HCT116 (cell line): ENCODE measurements around the gene PRLHR. TPM values are rescaled to one million over a fixed set of nuclear protein-coding genes. Genes with fewer than 3 reads are reported as not detected.

Source experiments
- ATAC-seq: fragments of 200-7000 bp; cut with Tn5 transposase; 2 replicates; pipeline ENCODE4 v1.9.1; 2020; ENCODE audit warnings: mild to moderate bottlenecking, moderate library complexity
- BruUV-seq: library from RNA; stranded (reverse); fragments of 400-500 nt; replicated peaks from 2 replicates; lab custom pipeline; 2021; lab: Mats Ljungman, UMichigan
- CTCF ChIA-PET: fragments of 300-600 bp; sonication (Branson Sonifier 250); formaldehyde crosslinking; loops from one replicate; lab custom pipeline; 2021; ENCODE audit warnings: antibody characterized with exemption; lab: Charles Lee
- POLR2A ChIA-PET: fragments of 300-600, 350-600 bp; sonication (Branson Sonifier 250); formaldehyde crosslinking; loops from one replicate; lab custom pipeline; 2021; ENCODE audit warnings: antibody characterized with exemption; lab: Charles Lee
- RAD21 ChIA-PET, 2 experiments: fragments of 300-600 bp; sonication (Branson Sonifier 250); formaldehyde crosslinking; loops; one replicate each; lab custom pipeline; 2023; ENCODE audit warnings: low total read pairs in 2 of 2; ENCODE audit not compliant: uncharacterized antibody in 2 of 2, unreplicated experiment in 2 of 2, low non-redundant PET in 1 of 2; lab: Charles Lee
- DNase-seq: peaks from one replicate; pipeline ENCODE4 v3.0.0-alpha.2; 2010; ENCODE audit warnings: low read depth, low spot score
- H2AFZ ChIP-seq: fragments of 200-600 bp; shearing (Covaris generic), sonication (generic); 2 replicates; pipeline ENCODE4 v1.6.1; 2017; ENCODE audit warnings: low read depth, mixed run types, mixed read lengths, antibody characterized with exemption, low read length; ENCODE audit not compliant: poor library complexity, severe bottlenecking
- H3K27ac ChIP-seq: 2 replicates; pipeline ENCODE4 v1.5.1; 2012; ENCODE audit warnings: low read depth, low read length
- H3K27me3 ChIP-seq: fragments of 200-600 bp; sonication (generic); 2 replicates; pipeline ENCODE4 v1.6.1; 2016; ENCODE audit warnings: mixed run types, low read length, mixed read lengths; ENCODE audit not compliant: insufficient read depth
- H3K36me3 ChIP-seq, 2 experiments: fragments of 200-500 bp in 1 of 2; fragments of 200-600 bp in 1 of 2; sonication (Bioruptor generic) in 1 of 2; sonication (generic) in 1 of 2; 2 replicates each; pipeline versions ENCODE4 v1.5.1 to v1.6.1; 2014 to 2016; ENCODE audit warnings: low read length in 2 of 2, inconsistent platforms in 1 of 2, mixed read lengths in 1 of 2, mixed run types in 1 of 2; ENCODE audit not compliant: insufficient read depth in 2 of 2, control insufficient read depth in 1 of 2
- H3K4me1 ChIP-seq, 2 experiments: fragments of 200-600 bp in 1 of 2; sonication (generic) in 1 of 2; 2 replicates each; pipeline versions ENCODE4 v1.5.1 to v1.6.1; 2012 to 2017; ENCODE audit warnings: low read length in 2 of 2, inconsistent platforms in 1 of 2, mild to moderate bottlenecking in 1 of 2, mixed read lengths in 1 of 2, mixed run types in 1 of 2, moderate library complexity in 1 of 2; ENCODE audit not compliant: insufficient read depth in 2 of 2, control insufficient read depth in 1 of 2
- H3K4me2 ChIP-seq: fragments of 200-600 bp; sonication (generic); 2 replicates; pipeline ENCODE4 v1.6.1; 2017; ENCODE audit warnings: mixed run types, low read length, mixed read lengths
- H3K4me3 ChIP-seq, 2 experiments: fragments of 200-600 bp in 1 of 2; sonication (generic) in 1 of 2; replicated peaks in 1 of 2; 2 replicates each; pipeline ENCODE4 v1.5.1; 2011 to 2016; ENCODE audit warnings: low read length in 2 of 2, control low read depth in 1 of 2, low read depth in 1 of 2, mild to moderate bottlenecking in 1 of 2, mixed read lengths in 1 of 2, mixed run types in 1 of 2
- H3K79me2 ChIP-seq: fragments of 200-600 bp; sonication (generic); 2 replicates; pipeline ENCODE4 v1.6.1; 2017; ENCODE audit warnings: mild to moderate bottlenecking, mixed run types, low read length, moderate library complexity, mixed read lengths; ENCODE audit not compliant: insufficient read depth
- H3K9ac ChIP-seq: fragments of 200-600 bp; sonication (generic); 2 replicates; pipeline ENCODE4 v1.6.1; 2016; ENCODE audit warnings: low read length, mixed read lengths
- H3K9me2 ChIP-seq: fragments of 200-600 bp; sonication (generic), shearing (Covaris generic); 2 replicates; pipeline ENCODE4 v1.6.1; 2017; ENCODE audit warnings: mixed run types, mild to moderate bottlenecking, moderate library complexity; ENCODE audit not compliant: insufficient read depth
- H3K9me3 ChIP-seq, 2 experiments: fragments of 200-500 bp in 1 of 2; fragments of 200-600 bp in 1 of 2; sonication (Bioruptor generic) in 1 of 2; sonication (generic) in 1 of 2; 2 replicates each; pipeline ENCODE4 v1.6.1; 2014 to 2017; ENCODE audit warnings: low read length in 2 of 2, mixed read lengths in 2 of 2, inconsistent platforms in 1 of 2, low read depth in 1 of 2, mild to moderate bottlenecking in 1 of 2, mixed run types in 1 of 2, moderate library complexity in 1 of 2; ENCODE audit not compliant: control insufficient read depth in 1 of 2, insufficient read depth in 1 of 2
- H4K20me1 ChIP-seq: fragments of 200-600 bp; sonication (generic), shearing (Covaris generic); 2 replicates; pipeline ENCODE4 v1.6.1; 2017; ENCODE audit warnings: mixed run types, mild to moderate bottlenecking, moderate library complexity; ENCODE audit not compliant: insufficient read depth
- CBX3 ChIP-seq: IDR thresholded peaks from 2 replicates; pipeline ENCODE4 v1.6.1; 2012; ENCODE audit warnings: low read depth
- EGR1 ChIP-seq: IDR thresholded peaks from 2 replicates; pipeline ENCODE4 v1.6.1; 2012; ENCODE audit warnings: low read depth
- ELF1 ChIP-seq: IDR thresholded peaks from 2 replicates; pipeline ENCODE4 v1.6.1; 2012; ENCODE audit warnings: low read depth, borderline replicate concordance
- JUND ChIP-seq: IDR thresholded peaks from 2 replicates; pipeline ENCODE4 v1.6.1; 2012
- POLR2A ChIP-seq: IDR thresholded peaks from 2 replicates; pipeline ENCODE4 v1.7.0; 2011; ENCODE audit warnings: borderline replicate concordance; ENCODE audit not compliant: insufficient read depth, insufficient read length; ENCODE audit errors: extremely low read depth
- RAD21 ChIP-seq: IDR thresholded peaks from 2 replicates; pipeline ENCODE4 v1.6.1; 2012; ENCODE audit warnings: low read depth, mild to moderate bottlenecking
- ZFX ChIP-seq: fragments of 450-650 bp; IDR thresholded peaks from 2 replicates; pipeline ENCODE4 v1.6.1; 2017
- intact Hi-C: fragments of 100-400 bp; cut with micrococcal nuclease; formaldehyde crosslinking; loops from 2 replicates; pipeline ENCODE4 v1.10.0; 2022
- total RNA-seq: library from RNA; stranded (reverse); gene quantifications from one replicate; pipeline ENCODE4 v1.2.1, GENCODE V29; 2021; ENCODE audit not compliant: unreplicated experiment
- TF ChIP-seq, protein P1 (sequence below), 3 experiments: fragments of 200-600 bp in 1 of 3; sonication (generic) in 1 of 3; IDR thresholded peaks in 2 of 3; conservative IDR thresholded peaks in 1 of 3; 2 replicates each; pipeline ENCODE4 v1.5.1; 2012 to 2017; ENCODE audit warnings: low read depth in 2 of 3, low read length in 2 of 3, antibody characterized with exemption in 1 of 3, borderline replicate concordance in 1 of 3, control low read depth in 1 of 3, mild to moderate bottlenecking in 1 of 3, mixed read lengths in 1 of 3, mixed run types in 1 of 3, moderate library complexity in 1 of 3; ENCODE audit not compliant: insufficient read depth in 1 of 3
- TF ChIP-seq, protein P2 (sequence below): IDR thresholded peaks from 2 replicates; pipeline ENCODE4 v1.6.1; 2012; ENCODE audit warnings: low read depth
- TF ChIP-seq, protein P3 (sequence below): IDR thresholded peaks from 2 replicates; pipeline ENCODE4 v1.6.1; 2012

The PRLHR gene
- total RNA-seq, 1 experiment from 2014 or later: not detected

DNA sequence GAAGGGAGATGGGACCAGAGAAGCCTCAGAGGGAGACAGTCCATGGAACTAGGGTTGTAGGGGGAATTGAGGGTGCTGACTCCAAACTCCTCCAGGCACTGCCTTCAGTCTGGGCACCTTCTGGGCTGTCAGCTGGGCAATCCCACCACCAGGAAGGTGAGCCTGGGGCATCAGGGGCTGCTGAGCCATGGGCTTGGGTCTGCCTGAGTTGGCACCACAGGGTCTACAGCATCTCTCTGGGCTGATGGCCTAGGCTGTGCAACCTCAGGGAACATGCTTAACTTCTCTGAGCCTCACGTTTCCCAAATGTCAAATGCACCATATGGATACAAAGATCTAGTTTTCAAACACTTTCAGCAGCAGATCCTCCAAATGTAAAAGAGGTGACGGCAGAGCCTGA lies 46.8 kb upstream of the PRLHR start:
- TF ChIP-seq JUND (no peak), ELF1 (no peak), RAD21 (no peak), POLR2A (no peak), ZFX (no peak), CBX3 (no peak), EGR1 (no peak)
- TF ChIP-seq, protein P1, sequence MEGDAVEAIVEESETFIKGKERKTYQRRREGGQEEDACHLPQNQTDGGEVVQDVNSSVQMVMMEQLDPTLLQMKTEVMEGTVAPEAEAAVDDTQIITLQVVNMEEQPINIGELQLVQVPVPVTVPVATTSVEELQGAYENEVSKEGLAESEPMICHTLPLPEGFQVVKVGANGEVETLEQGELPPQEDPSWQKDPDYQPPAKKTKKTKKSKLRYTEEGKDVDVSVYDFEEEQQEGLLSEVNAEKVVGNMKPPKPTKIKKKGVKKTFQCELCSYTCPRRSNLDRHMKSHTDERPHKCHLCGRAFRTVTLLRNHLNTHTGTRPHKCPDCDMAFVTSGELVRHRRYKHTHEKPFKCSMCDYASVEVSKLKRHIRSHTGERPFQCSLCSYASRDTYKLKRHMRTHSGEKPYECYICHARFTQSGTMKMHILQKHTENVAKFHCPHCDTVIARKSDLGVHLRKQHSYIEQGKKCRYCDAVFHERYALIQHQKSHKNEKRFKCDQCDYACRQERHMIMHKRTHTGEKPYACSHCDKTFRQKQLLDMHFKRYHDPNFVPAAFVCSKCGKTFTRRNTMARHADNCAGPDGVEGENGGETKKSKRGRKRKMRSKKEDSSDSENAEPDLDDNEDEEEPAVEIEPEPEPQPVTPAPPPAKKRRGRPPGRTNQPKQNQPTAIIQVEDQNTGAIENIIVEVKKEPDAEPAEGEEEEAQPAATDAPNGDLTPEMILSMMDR (IDR thresholded peaks at IDR 0.05 in 2 of 3, conservative IDR thresholded peaks at IDR 0.05 in 1 of 3; ENCODE audit: borderline replicate concordance in 1 of 3, insufficient read depth in 1 of 3, low read depth in 2 of 3, low read length in 2 of 3): no peak
- TF ChIP-seq, protein P2, sequence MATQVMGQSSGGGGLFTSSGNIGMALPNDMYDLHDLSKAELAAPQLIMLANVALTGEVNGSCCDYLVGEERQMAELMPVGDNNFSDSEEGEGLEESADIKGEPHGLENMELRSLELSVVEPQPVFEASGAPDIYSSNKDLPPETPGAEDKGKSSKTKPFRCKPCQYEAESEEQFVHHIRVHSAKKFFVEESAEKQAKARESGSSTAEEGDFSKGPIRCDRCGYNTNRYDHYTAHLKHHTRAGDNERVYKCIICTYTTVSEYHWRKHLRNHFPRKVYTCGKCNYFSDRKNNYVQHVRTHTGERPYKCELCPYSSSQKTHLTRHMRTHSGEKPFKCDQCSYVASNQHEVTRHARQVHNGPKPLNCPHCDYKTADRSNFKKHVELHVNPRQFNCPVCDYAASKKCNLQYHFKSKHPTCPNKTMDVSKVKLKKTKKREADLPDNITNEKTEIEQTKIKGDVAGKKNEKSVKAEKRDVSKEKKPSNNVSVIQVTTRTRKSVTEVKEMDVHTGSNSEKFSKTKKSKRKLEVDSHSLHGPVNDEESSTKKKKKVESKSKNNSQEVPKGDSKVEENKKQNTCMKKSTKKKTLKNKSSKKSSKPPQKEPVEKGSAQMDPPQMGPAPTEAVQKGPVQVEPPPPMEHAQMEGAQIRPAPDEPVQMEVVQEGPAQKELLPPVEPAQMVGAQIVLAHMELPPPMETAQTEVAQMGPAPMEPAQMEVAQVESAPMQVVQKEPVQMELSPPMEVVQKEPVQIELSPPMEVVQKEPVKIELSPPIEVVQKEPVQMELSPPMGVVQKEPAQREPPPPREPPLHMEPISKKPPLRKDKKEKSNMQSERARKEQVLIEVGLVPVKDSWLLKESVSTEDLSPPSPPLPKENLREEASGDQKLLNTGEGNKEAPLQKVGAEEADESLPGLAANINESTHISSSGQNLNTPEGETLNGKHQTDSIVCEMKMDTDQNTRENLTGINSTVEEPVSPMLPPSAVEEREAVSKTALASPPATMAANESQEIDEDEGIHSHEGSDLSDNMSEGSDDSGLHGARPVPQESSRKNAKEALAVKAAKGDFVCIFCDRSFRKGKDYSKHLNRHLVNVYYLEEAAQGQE: no peak
- TF ChIP-seq, protein P3, sequence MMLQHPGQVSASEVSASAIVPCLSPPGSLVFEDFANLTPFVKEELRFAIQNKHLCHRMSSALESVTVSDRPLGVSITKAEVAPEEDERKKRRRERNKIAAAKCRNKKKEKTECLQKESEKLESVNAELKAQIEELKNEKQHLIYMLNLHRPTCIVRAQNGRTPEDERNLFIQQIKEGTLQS: no peak
- POLR2A ChIA-PET: no interaction called here
- DNase-seq: no peak
- Histone ChIP-seq H3K4me2 (no peak overlapping the region), H3K36me3 (no peaks in the 10 kb centered on the region), H3K9ac (no peak overlapping the region), H2AFZ (no peak overlapping the region), H4K20me1 (no peaks in the 10 kb centered on the region), H3K9me2 (no peaks in the 10 kb centered on the region), H3K27me3 (peaks cover 31% of the 10 kb centered on the region; the same call in 1 of the 2 replicates), H3K4me1 (no peaks in the 10 kb centered on the region), H3K4me3 (no peak overlapping the region), H3K27ac (no peak overlapping the region), H3K79me2 (no peaks in the 10 kb centered on the region), H3K9me3 (peaks cover 0 to 4% of the 10 kb centered on the region in 2 experiments; a peak in 2 of 4 replicates)
- CTCF ChIA-PET: no interaction called here
- no peak for ATAC-seq
- RAD21 ChIA-PET: no interaction called here
- no TSS peak for BruUV-seq
- intact Hi-C loops: no loop called here
